NCI-H1417 treated with DMSO at 0.1 percent for 48 hours (cell line): ENCODE results near the gene EXOC6.
"Not testable (repeated sequence)": the region's sequence is repeated elsewhere in the genome, so short reads cannot be mapped to it uniquely, and the experiment has no call there.

Source experiments
- DNase-seq: peaks from one replicate; lab custom pipeline; 2025; lab: John Stamatoyannopoulos, UW

Gene EXOC6

GRCh38 chr10:92880233-92880861 is 32.0 kb downstream of the EXOC6 start:
- no peak for DNase-seq

DNA sequence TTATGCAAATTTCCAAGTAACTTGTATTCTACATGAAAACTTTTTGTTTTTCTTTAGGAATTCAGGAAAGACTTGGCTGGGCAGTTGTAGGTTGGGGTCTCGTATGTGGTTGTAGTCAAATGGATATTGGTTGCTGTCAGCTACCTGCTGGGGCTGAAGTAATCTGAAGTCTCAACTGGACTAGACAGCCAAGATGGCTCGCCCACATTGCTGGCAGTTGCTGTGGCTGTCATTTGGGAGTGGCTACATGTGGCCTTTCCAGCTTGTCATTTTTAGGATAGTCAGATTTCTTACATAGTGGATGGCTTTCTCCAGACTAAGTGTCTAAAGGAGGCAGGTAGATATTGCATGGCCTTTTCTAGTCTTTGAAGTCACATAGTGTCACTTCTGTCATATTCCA is 32.6 kb downstream of the EXOC6 start:
- DNase-seq = no peak

DNA sequence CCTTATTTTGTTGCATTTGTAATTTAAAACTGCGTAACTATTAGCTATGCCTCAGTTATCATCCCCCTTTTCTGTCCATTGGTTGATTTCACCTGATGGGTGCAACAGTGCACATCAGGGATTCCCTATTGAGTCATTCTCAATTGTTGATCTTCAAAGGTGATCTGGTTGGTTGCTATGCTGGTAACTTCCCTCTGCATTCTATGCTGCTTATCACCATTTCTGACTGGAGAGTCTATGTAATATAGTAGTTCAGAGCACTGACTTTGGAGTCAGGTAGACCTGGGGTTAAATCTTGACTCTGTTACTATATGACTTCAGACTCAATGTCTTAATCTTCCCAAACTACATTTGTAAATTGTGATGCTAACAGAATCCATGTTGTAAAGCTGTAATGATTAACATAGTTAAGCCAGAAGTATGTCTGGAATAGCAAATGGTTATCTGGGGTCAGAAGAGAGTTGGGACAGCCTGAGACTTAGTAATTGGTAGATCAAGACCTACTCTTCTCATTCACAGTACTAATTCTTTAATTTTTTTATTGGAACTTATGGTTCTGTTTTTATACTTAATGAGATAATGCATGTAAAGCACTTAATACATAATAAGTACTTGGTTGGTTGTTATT is 38.1 kb downstream of the EXOC6 start:
- no peak for DNase-seq

GRCh38 chr10:92890471-92890870 is 42.2 kb downstream of the EXOC6 start:
- DNase-seq = no peak

GRCh38 chr10:92891885-92892690 is 43.8 kb downstream of the EXOC6 start:
- DNase-seq = no peak

DNA sequence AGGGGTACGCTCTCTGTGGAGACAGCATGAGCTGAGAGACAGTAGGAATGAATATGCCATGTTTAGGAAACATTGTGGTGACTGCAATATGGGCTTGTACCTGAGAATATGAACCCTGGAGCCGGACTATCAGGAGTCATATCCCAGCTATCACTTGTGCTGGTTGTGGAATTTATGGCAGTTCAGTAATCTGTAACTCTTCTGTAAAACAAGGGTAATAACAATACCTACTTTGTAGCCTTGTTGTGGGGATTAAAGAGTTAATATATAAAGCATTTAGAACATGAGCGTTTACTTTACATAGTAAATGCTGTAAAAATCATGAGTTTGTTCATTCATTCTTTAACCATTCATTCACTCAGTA is 44.4 kb downstream of the EXOC6 start:
- DNase-seq = no peak

- DNase-seq = no peak
These were observed 45.8 kb downstream of the EXOC6 start for GRCh38 chr10:92894081-92894655.

DNA sequence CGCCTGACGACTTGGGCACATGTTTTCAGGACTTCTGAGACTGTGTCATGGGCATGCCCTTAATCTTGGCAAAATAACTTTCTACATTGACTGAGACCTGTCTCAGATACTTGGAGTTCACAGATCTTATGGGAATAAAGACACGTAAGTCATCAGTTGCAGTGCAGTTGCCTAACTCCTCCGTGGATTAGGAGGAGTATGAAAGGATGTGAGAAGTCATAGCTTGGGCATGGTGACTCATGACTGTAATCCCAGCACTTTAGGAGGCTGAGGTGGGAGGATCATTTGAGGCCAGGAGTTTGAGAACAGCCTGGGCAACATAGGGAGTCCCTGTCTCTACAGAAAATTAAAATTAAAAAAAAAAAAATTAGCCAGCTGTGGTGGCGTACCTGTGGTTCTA is 49.6 kb downstream of the EXOC6 start:
- DNase-seq = no peak

GRCh38 chr10:92901819-92902251 is 53.5 kb downstream of the EXOC6 start:
- DNase-seq = no peak

GRCh38 chr10:92903633-92904032 is 55.3 kb downstream of the EXOC6 start:
- DNase-seq = no peak

- DNase-seq = no peak
These were observed 59.0 kb downstream of the EXOC6 start for GRCh38 chr10:92907280-92907679.

GRCh38 chr10:92912631-92913030 is 64.3 kb downstream of the EXOC6 start:
- DNase-seq = not testable (repeated sequence)

- DNase-seq = no peak
These were observed 65.7 kb downstream of the EXOC6 start for GRCh38 chr10:92913973-92914372.

- peak; percentile 7 for DNase-seq
These were observed 66.4 kb downstream of the EXOC6 start for GRCh38 chr10:92914478-92915325.

GRCh38 chr10:92915892-92916291 is 67.6 kb downstream of the EXOC6 start:
- no peak for DNase-seq

DNA sequence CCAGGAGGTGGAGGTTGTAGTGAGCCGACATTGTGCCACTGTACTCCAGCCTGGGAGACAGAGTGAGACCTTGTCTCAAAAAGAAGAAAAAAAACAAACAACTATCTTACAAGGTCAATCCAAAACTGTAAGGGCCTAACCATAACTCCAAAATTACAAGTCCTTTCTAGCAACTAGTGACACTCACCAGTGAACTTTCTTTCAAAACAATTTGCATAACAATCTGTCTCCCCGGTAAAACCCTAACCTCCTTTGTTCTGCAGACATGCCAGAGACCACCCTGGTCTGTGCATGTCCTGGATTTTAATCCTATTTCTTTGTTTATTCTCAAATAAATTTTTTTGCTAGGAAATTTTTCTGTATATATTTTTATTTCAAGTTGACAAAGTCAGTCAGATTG is 68.1 kb downstream of the EXOC6 start:
- no peak for DNase-seq

DNA sequence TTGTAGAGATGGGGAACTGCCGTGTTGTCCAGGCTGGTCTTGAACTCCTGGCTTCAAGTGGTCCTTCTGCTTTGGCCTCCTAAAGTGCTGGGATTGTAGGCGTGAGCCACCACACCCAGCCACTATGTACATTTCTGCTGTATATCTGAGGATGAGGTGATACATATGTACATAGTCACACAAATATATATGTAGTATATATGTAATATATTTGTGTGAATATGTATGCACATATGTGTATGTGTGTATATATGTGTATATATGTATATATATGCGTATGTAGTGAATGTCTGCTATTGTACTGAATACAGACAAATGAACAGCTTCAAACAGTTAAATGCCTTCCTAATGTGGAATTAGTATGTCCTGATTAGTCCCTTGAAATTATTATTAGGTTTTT is 70.3 kb downstream of the EXOC6 start:
- no peak for DNase-seq

DNA sequence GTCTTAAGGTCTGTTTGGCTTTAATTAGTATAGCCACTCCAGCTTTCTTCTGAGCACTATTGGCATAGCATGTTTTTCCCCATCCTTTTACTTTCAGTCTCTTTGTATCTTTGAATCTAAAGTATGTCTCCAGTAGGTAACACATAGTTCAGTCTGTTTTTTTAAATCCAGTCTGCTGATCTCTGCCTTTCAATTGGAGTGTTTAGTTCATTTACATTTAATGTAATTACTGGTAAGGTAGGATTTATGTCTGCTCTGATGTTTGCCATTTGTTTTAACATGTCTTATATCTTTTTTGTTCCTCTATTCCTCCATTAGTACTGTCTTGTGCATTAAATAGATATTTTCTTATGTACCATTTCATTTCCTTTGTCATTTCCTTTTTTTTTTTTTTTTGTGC is 72.5 kb downstream of the EXOC6 start:
- no peak for DNase-seq

DNA sequence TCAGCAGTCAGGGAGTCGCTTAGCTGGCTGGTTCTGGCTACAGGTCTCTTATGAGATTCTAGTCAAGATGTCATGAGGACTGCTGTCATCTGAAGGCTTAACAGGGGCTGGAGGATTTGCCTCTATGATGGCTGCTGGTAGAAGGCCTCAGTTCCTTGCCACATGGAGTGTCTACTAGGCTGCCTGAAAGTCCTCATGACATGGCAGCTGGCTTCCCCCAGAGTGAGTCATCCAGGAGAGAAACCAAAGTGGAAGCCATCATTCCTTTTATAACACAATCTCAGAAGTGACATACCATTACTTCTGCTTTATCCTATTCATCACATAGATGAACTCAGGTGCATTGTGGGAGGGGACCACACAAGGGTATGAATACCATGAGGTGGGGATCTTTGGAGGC is 75.1 kb downstream of the EXOC6 start:
- DNase-seq = no peak

GRCh38 chr10:92929896-92930295 is 81.6 kb downstream of the EXOC6 start:
- DNase-seq = no peak

GRCh38 chr10:92931597-92931996 is 83.3 kb downstream of the EXOC6 start:
- no peak for DNase-seq

GRCh38 chr10:92937876-92938275 is 89.6 kb downstream of the EXOC6 start:
- no peak for DNase-seq
